Measurements from ENCODE around the gene SLC25A40.
A peak's percentile ranks its signal among the peaks of the same experiment; 100 is the strongest.

Gene SLC25A40

DNA sequence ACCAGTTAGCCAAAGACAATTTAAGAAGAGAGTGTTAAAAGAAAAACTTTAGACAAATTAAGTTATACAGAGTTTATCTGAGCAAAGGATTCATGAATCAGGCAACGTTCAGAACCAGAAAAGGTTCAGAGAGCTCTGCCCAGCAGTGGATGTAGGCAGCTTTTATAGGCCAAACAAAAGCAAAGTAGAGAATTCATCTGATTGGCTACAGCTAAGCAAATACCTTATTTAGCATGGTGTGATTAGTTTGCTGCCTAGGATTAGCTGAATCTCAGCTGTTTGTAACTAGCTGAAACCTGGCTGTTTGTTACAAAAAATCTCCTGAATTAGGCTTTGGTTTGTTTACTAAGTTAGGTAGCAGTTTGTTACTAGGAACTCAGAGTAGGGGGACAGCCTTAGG is 66.0 kb downstream of the SLC25A40 start:
- Histone ChIP-seq H3K4ac (ENCODE audit: low read depth in 1 of 2, low read length in 2 of 2) (no peak overlapping the region), H2BK15ac (ENCODE audit: low read depth, poor library complexity, severe bottlenecking) (no peak overlapping the region), H4K91ac (ENCODE audit: low read length) (no peak overlapping the region), H3K9me3 (ENCODE audit: control insufficient read depth, low read length) (no peaks in the 10 kb centered on the region), H2AK5ac (ENCODE audit: low read length, severe bottlenecking) (no peak overlapping the region), H3K36me3 (ENCODE audit: control insufficient read depth in 1 of 2, insufficient read depth in 2 of 2, low read depth in 1 of 2, low read length in 2 of 2) (no peaks in the 10 kb centered on the region), H4K8ac (ENCODE audit: low read length) (no peak overlapping the region), H2BK5ac (ENCODE audit: low read depth, low read length, poor library complexity, severe bottlenecking) (no peak overlapping the region), H3K14ac (ENCODE audit: low read length in 2 of 2) (no peak overlapping the region), H3K27ac (ENCODE audit: low read length, poor library complexity, severe bottlenecking) (no peak overlapping the region), H3K4me1 (ENCODE audit: control insufficient read depth, insufficient read depth, low read depth, low read length) (no peaks in the 10 kb centered on the region), H3K9ac (ENCODE audit: low read length) (no peak overlapping the region), H3K79me1 (replicated peaks; ENCODE audit: low read length, poor library complexity, severe bottlenecking) (no peaks in the 10 kb centered on the region), H2BK12ac (ENCODE audit: low read length in 2 of 2) (no peak overlapping the region), H3K4me2 (ENCODE audit: low read length, poor library complexity, severe bottlenecking) (no peak overlapping the region), H3K27me3 (ENCODE audit: control insufficient read depth in 1 of 2, insufficient read depth in 1 of 2, low read length in 2 of 2) (no peaks in the 10 kb centered on the region), H2BK120ac (ENCODE audit: low read depth, low read length) (no peak overlapping the region), H2AFZ (ENCODE audit: low read depth, low read length) (no peak overlapping the region), H3K23ac (ENCODE audit: low read length in 2 of 2) (no peak overlapping the region), H3K18ac (ENCODE audit: low read depth in 1 of 2, low read length in 2 of 2) (no peak overlapping the region), H3K4me3 (ENCODE audit: insufficient read depth in 1 of 2, low read depth in 1 of 2, low read length in 2 of 2) (no peak overlapping the region)
- 67% methylated on average over 1 of the region's 1 CpG for WGBS
- no peak for DNase-seq

GRCh38 chr7:87806150-87806549 is 70.0 kb downstream of the SLC25A40 start:
- Histone ChIP-seq H4K8ac (ENCODE audit: low read length) (no peak overlapping the region), H3K9ac (ENCODE audit: low read length) (no peak overlapping the region), H2BK15ac (ENCODE audit: low read depth, poor library complexity, severe bottlenecking) (no peak overlapping the region), H3K27ac (ENCODE audit: low read length, poor library complexity, severe bottlenecking) (no peak overlapping the region), H3K79me1 (replicated peaks; ENCODE audit: low read length, poor library complexity, severe bottlenecking) (no peaks in the 10 kb centered on the region), H2AK5ac (ENCODE audit: low read length, severe bottlenecking) (no peak overlapping the region), H3K4me2 (ENCODE audit: low read length, poor library complexity, severe bottlenecking) (no peak overlapping the region), H3K23ac (ENCODE audit: low read length in 2 of 2) (no peak overlapping the region), H3K9me3 (ENCODE audit: control insufficient read depth, low read length) (no peaks in the 10 kb centered on the region), H3K27me3 (ENCODE audit: control insufficient read depth in 1 of 2, insufficient read depth in 1 of 2, low read length in 2 of 2) (no peaks in the 10 kb centered on the region), H3K36me3 (ENCODE audit: control insufficient read depth in 1 of 2, insufficient read depth in 2 of 2, low read depth in 1 of 2, low read length in 2 of 2) (no peaks in the 10 kb centered on the region), H2BK12ac (ENCODE audit: low read length in 2 of 2) (no peak overlapping the region), H3K14ac (ENCODE audit: low read length in 2 of 2) (no peak overlapping the region), H3K4ac (ENCODE audit: low read depth in 1 of 2, low read length in 2 of 2) (no peak overlapping the region), H2AFZ (ENCODE audit: low read depth, low read length) (no peak overlapping the region), H4K91ac (ENCODE audit: low read length) (no peak overlapping the region), H3K4me3 (ENCODE audit: insufficient read depth in 1 of 2, low read depth in 1 of 2, low read length in 2 of 2) (no peak overlapping the region), H2BK5ac (ENCODE audit: low read depth, low read length, poor library complexity, severe bottlenecking) (no peak overlapping the region), H2BK120ac (ENCODE audit: low read depth, low read length) (no peak overlapping the region), H3K4me1 (ENCODE audit: control insufficient read depth, insufficient read depth, low read depth, low read length) (no peaks in the 10 kb centered on the region), H3K18ac (ENCODE audit: low read depth in 1 of 2, low read length in 2 of 2) (no peak overlapping the region)
- DNase-seq = no peak

- Histone ChIP-seq H2BK5ac (ENCODE audit: low read depth, low read length, poor library complexity, severe bottlenecking) (no peak overlapping the region), H2AK5ac (ENCODE audit: low read length, severe bottlenecking) (no peak overlapping the region), H2BK12ac (ENCODE audit: low read length in 2 of 2) (no peak overlapping the region), H4K8ac (ENCODE audit: low read length) (no peak overlapping the region), H3K4me2 (ENCODE audit: low read length, poor library complexity, severe bottlenecking) (no peak overlapping the region), H3K27me3 (ENCODE audit: control insufficient read depth in 1 of 2, insufficient read depth in 1 of 2, low read length in 2 of 2) (no peaks in the 10 kb centered on the region), H3K4me1 (ENCODE audit: control insufficient read depth, insufficient read depth, low read depth, low read length) (no peaks in the 10 kb centered on the region), H4K91ac (ENCODE audit: low read length) (no peak overlapping the region), H3K4ac (ENCODE audit: low read depth in 1 of 2, low read length in 2 of 2) (no peak overlapping the region), H3K14ac (ENCODE audit: low read length in 2 of 2) (no peak overlapping the region), H3K9me3 (ENCODE audit: control insufficient read depth, low read length) (peaks cover 5% of the 10 kb centered on the region), H2BK15ac (ENCODE audit: low read depth, poor library complexity, severe bottlenecking) (no peak overlapping the region), H2AFZ (ENCODE audit: low read depth, low read length) (no peak overlapping the region), H2BK120ac (ENCODE audit: low read depth, low read length) (no peak overlapping the region), H3K23ac (ENCODE audit: low read length in 2 of 2) (no peak overlapping the region), H3K9ac (ENCODE audit: low read length) (no peak overlapping the region), H3K36me3 (ENCODE audit: control insufficient read depth in 1 of 2, insufficient read depth in 2 of 2, low read depth in 1 of 2, low read length in 2 of 2) (no peaks in the 10 kb centered on the region), H3K79me1 (replicated peaks; ENCODE audit: low read length, poor library complexity, severe bottlenecking) (no peaks in the 10 kb centered on the region), H3K18ac (ENCODE audit: low read depth in 1 of 2, low read length in 2 of 2) (no peak overlapping the region), H3K27ac (ENCODE audit: low read length, poor library complexity, severe bottlenecking) (no peak overlapping the region), H3K4me3 (ENCODE audit: insufficient read depth in 1 of 2, low read depth in 1 of 2, low read length in 2 of 2) (no peak overlapping the region)
- peak; percentile 61 for DNase-seq
- 0% methylated on average over 1 of the region's 4 CpGs for WGBS
Measured at GRCh38 chr7:87797798-87798403, 78.3 kb downstream of the SLC25A40 start.

DNA sequence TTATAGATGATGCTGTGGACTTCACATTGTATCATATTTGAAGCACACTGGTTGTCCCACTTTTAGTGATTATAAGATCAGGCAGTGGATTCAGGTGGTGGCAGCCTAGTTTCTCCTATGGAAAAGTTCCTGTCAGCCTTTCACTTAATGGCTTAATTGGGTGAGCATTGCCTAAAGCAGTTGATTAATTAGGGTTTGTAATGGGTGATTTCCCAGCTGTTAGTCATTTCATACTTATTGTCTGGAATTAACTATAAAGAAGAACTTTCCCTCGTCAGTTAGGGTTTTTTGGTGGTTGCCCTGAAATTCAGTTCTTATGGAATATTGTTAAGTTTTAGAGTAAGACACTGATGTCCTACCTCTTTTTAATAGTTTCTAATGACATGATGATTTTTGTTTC is 78.8 kb downstream of the SLC25A40 start:
- DNase-seq = no peak

More for the DNA sequence above, 78.8 kb downstream of the SLC25A40 start:
- H2AK5ac ChIP-seq (ENCODE audit: low read length, severe bottlenecking) = no peak overlapping the region
- H3K4me3 ChIP-seq (ENCODE audit: insufficient read depth in 1 of 2, low read depth in 1 of 2, low read length in 2 of 2) = no peak overlapping the region
- H3K4me1 ChIP-seq (ENCODE audit: control insufficient read depth, insufficient read depth, low read depth, low read length) = no peaks in the 10 kb centered on the region
- no peak overlapping the region for H3K9ac ChIP-seq (ENCODE audit: low read length)
- no peak overlapping the region for H4K8ac ChIP-seq (ENCODE audit: low read length)
- H3K23ac ChIP-seq (ENCODE audit: low read length in 2 of 2) = no peak overlapping the region
- H3K27ac ChIP-seq (ENCODE audit: low read length, poor library complexity, severe bottlenecking) = no peak overlapping the region
- no peak overlapping the region for H3K4ac ChIP-seq (ENCODE audit: low read depth in 1 of 2, low read length in 2 of 2)
- no peak overlapping the region for H2BK120ac ChIP-seq (ENCODE audit: low read depth, low read length)
- H3K14ac ChIP-seq (ENCODE audit: low read length in 2 of 2) = no peak overlapping the region
- no peak overlapping the region for H2BK5ac ChIP-seq (ENCODE audit: low read depth, low read length, poor library complexity, severe bottlenecking)
- no peaks in the 10 kb centered on the region for H3K36me3 ChIP-seq (ENCODE audit: control insufficient read depth in 1 of 2, insufficient read depth in 2 of 2, low read depth in 1 of 2, low read length in 2 of 2)
- no peak overlapping the region for H2BK12ac ChIP-seq (ENCODE audit: low read length in 2 of 2)
- no CpG with 5 or more reads among the region's 1 CpG for WGBS
- H4K91ac ChIP-seq (ENCODE audit: low read length) = no peak overlapping the region
- H2BK15ac ChIP-seq (ENCODE audit: low read depth, poor library complexity, severe bottlenecking) = no peak overlapping the region
- no peak overlapping the region for H3K18ac ChIP-seq (ENCODE audit: low read depth in 1 of 2, low read length in 2 of 2)
- no peak overlapping the region for H3K4me2 ChIP-seq (ENCODE audit: low read length, poor library complexity, severe bottlenecking)
- H3K79me1 ChIP-seq (replicated peaks; ENCODE audit: low read length, poor library complexity, severe bottlenecking) = no peaks in the 10 kb centered on the region
- peaks cover 5% of the 10 kb centered on the region for H3K9me3 ChIP-seq (ENCODE audit: control insufficient read depth, low read length)
- no peaks in the 10 kb centered on the region for H3K27me3 ChIP-seq (ENCODE audit: control insufficient read depth in 1 of 2, insufficient read depth in 1 of 2, low read length in 2 of 2)
- H2AFZ ChIP-seq (ENCODE audit: low read depth, low read length) = no peak overlapping the region

All from mesenchymal stem cell (in vitro differentiated cells and primary cell).